GM12864 (cell line): ENCODE results near the gene CD22.

Experiments
- DNase-seq: peaks from one replicate; pipeline ENCODE4 v3.0.0-alpha.2; 2011; ENCODE audit warnings: low read depth
- H3K4me3 ChIP-seq: 2 replicates; pipeline ENCODE4 v1.5.1; 2011; ENCODE audit warnings: mild to moderate bottlenecking, low read depth, low read length, control low read depth
- CTCF ChIP-seq: IDR thresholded peaks from 2 replicates; pipeline ENCODE4 v1.5.1; 2011; ENCODE audit warnings: low read depth, mild to moderate bottlenecking, moderate library complexity, low read length, control low read depth, inconsistent platforms; ENCODE audit errors: missing control alignments

The CD22 gene

GRCh38 chr19:35296644-35297514, 32.1 kb upstream of the CD22 start:
- peak; percentile 7 for TF ChIP-seq CTCF
- no peak overlapping the region for H3K4me3 ChIP-seq
- no peak for DNase-seq

- H3K4me3 ChIP-seq, result no peak overlapping the region
- DNase-seq, result no peak
- TF ChIP-seq CTCF, result no peak
Observed at GRCh38 chr19:35297515-35297848, 31.5 kb upstream of the CD22 start.

GRCh38 chr19:35297922-35298321, 31.1 kb upstream of the CD22 start:
- no peak for DNase-seq
- TF ChIP-seq CTCF, result no peak
- no peak overlapping the region for H3K4me3 ChIP-seq

- H3K4me3 ChIP-seq, result no peak overlapping the region
- no peak for TF ChIP-seq CTCF
Observed at GRCh38 chr19:35298561-35298972, 30.4 kb upstream of the CD22 start.

GRCh38 chr19:35299523-35300338, 29.3 kb upstream of the CD22 start:
- no peak overlapping the region for H3K4me3 ChIP-seq
- no peak for DNase-seq
- TF ChIP-seq CTCF, result no peak

More at GRCh38 chr19:35298561-35298972, 30.4 kb upstream of the CD22 start:
- no peak for DNase-seq

- DNase-seq, result no peak
- no peak overlapping the region for H3K4me3 ChIP-seq
- no peak for TF ChIP-seq CTCF
Observed at GRCh38 chr19:35300339-35300649, 28.7 kb upstream of the CD22 start.

GRCh38 chr19:35301961-35302360, 27.0 kb upstream of the CD22 start:
- DNase-seq, result no peak
- H3K4me3 ChIP-seq, result no peak overlapping the region
- no peak for TF ChIP-seq CTCF
